DND-41 (cell line): ENCODE measurements around the gene USP32.

ENCODE experiments used
- ATAC-seq: fragments of 200-7000 bp; cut with Tn5 transposase; 3 replicates; pipeline ENCODE4 v1.9.1; 2021; ENCODE audit warnings: low read depth; ENCODE audit not compliant: insufficient read depth
- DNase-seq: peaks from one replicate; pipeline ENCODE4 v3.0.0-alpha.2; 2020
- H2AFZ ChIP-seq: 2 replicates; pipeline ENCODE4 v1.6.0; 2012; ENCODE audit warnings: low read depth, low read length
- H3K27ac ChIP-seq: 2 replicates; pipeline ENCODE4 v1.5.1; 2012; ENCODE audit warnings: low read length, inconsistent platforms
- H3K27me3 ChIP-seq: fragments of 200-600 bp; sonication (generic); 2 replicates; pipeline ENCODE4 v1.6.0; 2012; ENCODE audit warnings: low read length, mild to moderate bottlenecking, inconsistent platforms; ENCODE audit not compliant: insufficient read depth, poor library complexity
- H3K36me3 ChIP-seq: 2 replicates; pipeline ENCODE4 v1.5.1; 2012; ENCODE audit warnings: low read length, inconsistent platforms; ENCODE audit not compliant: insufficient read depth
- H3K4me1 ChIP-seq: 2 replicates; pipeline ENCODE4 v1.5.1; 2012; ENCODE audit warnings: mild to moderate bottlenecking, low read length; ENCODE audit not compliant: insufficient read depth
- H3K4me2 ChIP-seq: 2 replicates; pipeline ENCODE4 v1.6.0; 2012; ENCODE audit warnings: mild to moderate bottlenecking, moderate library complexity, low read length, inconsistent platforms; ENCODE audit not compliant: insufficient read depth
- H3K4me3 ChIP-seq, 2 experiments: fragments of 200-600 bp in 1 of 2; shearing (Covaris generic) in 1 of 2; 2 replicates each; pipeline ENCODE4 v1.5.1; 2012 to 2016; ENCODE audit warnings: inconsistent platforms in 2 of 2, low read length in 2 of 2, mild to moderate bottlenecking in 2 of 2, low read depth in 1 of 2, moderate library complexity in 1 of 2
- H3K79me2 ChIP-seq: 2 replicates; pipeline ENCODE4 v1.6.0; 2012; ENCODE audit warnings: low read length, inconsistent platforms; ENCODE audit not compliant: insufficient read depth
- H3K9ac ChIP-seq: 2 replicates; pipeline ENCODE4 v1.6.0; 2012; ENCODE audit warnings: low read depth, mild to moderate bottlenecking, inconsistent platforms, low read length, moderate library complexity
- H3K9me3 ChIP-seq: 2 replicates; pipeline ENCODE4 v1.5.1; 2012; ENCODE audit warnings: low read length, moderate library complexity, mild to moderate bottlenecking, inconsistent platforms; ENCODE audit not compliant: insufficient read depth, severe bottlenecking
- H4K20me1 ChIP-seq: 2 replicates; pipeline ENCODE4 v1.6.0; 2012; ENCODE audit warnings: low read length; ENCODE audit not compliant: insufficient read depth
- EZH2 ChIP-seq: IDR thresholded peaks from 3 replicates; pipeline ENCODE4 v1.6.1; 2012; ENCODE audit warnings: borderline replicate concordance, low read depth, mild to moderate bottlenecking, moderate library complexity, low read length, inconsistent platforms; ENCODE audit not compliant: severe bottlenecking
- TF ChIP-seq, protein P1 (sequence below): IDR thresholded peaks from 2 replicates; pipeline ENCODE4 v1.5.1; 2012; ENCODE audit warnings: borderline replicate concordance, low read length, moderate library complexity, mild to moderate bottlenecking; ENCODE audit not compliant: poor library complexity, severe bottlenecking; ENCODE audit errors: extremely low read depth

Gene USP32

DNA sequence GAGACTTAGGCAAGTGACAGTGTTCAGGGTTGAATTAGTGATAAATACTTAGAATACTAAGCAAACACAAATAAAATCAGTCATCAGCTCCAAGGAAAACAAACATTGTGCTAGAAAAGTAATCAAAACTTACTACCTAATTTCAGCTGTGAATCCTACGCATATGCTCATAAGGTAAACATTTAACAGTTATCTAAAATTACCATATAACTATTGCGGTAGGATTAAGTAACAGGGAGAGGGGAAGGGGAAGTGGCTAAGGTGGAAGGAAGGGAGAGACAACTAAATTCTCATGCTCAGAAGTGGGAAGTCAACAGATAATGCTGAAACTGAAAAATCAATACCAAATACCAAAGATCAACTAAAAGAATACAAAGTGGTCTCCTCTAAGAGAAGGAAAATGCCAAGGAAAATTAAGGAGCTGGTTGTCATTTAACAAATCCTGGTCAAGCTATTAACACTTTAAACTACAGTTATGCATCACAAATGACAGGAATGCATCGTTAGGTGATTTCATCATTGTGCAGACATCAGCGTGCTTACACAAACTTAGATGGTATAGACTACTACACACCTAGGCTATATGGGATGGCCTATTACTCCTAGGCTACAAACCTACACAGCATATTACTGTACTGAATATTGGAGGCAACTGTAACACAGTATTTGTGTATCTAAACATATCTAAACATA is 20.0 kb downstream of the USP32 start:
- no peaks in the 10 kb centered on the region for H3K27me3 ChIP-seq
- no peak overlapping the region for H3K9ac ChIP-seq
- H3K27ac ChIP-seq: no peak overlapping the region
- no peak for ATAC-seq
- no peak for DNase-seq
- H3K4me2 ChIP-seq: no peak overlapping the region
- no peak overlapping the region for H3K4me3 ChIP-seq
- no peak overlapping the region for H2AFZ ChIP-seq
- no peak for TF ChIP-seq EZH2
- TF ChIP-seq, protein P1, sequence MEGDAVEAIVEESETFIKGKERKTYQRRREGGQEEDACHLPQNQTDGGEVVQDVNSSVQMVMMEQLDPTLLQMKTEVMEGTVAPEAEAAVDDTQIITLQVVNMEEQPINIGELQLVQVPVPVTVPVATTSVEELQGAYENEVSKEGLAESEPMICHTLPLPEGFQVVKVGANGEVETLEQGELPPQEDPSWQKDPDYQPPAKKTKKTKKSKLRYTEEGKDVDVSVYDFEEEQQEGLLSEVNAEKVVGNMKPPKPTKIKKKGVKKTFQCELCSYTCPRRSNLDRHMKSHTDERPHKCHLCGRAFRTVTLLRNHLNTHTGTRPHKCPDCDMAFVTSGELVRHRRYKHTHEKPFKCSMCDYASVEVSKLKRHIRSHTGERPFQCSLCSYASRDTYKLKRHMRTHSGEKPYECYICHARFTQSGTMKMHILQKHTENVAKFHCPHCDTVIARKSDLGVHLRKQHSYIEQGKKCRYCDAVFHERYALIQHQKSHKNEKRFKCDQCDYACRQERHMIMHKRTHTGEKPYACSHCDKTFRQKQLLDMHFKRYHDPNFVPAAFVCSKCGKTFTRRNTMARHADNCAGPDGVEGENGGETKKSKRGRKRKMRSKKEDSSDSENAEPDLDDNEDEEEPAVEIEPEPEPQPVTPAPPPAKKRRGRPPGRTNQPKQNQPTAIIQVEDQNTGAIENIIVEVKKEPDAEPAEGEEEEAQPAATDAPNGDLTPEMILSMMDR: no peak
- H3K36me3 ChIP-seq: peaks cover 7% of the 10 kb centered on the region; the same call in 1 of the 2 replicates
- peaks cover 6% of the 10 kb centered on the region; the same call in 1 of the 2 replicates for H4K20me1 ChIP-seq
- peaks cover 69% of the 10 kb centered on the region for H3K79me2 ChIP-seq
- no peaks in the 10 kb centered on the region for H3K9me3 ChIP-seq
- no peaks in the 10 kb centered on the region for H3K4me1 ChIP-seq

DNA sequence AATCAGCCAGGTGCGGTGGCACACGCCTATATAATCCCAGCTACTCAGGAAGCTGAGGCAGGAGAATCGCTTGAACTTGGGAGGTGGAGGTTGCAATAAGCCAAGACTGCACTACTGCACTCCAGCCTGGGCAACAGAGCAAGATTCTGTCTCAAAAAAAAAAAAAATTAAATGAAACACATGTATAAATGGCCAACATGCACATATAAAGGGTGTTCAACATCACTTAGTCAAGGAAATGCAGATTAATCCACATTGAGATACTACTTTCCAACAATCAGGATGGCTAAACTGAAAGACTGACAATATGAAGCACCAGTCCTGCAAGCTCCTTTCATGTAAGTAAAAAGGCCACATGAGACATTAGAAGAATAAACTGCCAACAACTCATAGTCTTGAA is 20.5 kb downstream of the USP32 start:
- no peaks in the 10 kb centered on the region for H3K9me3 ChIP-seq
- no peak overlapping the region for H3K4me3 ChIP-seq
- H3K9ac ChIP-seq: no peak overlapping the region
- no peak overlapping the region for H3K27ac ChIP-seq
- no peak for TF ChIP-seq EZH2
- TF ChIP-seq, protein P1: no peak
- H3K4me2 ChIP-seq: no peak overlapping the region
- H2AFZ ChIP-seq: no peak overlapping the region
- H3K27me3 ChIP-seq: no peaks in the 10 kb centered on the region
- peaks cover 72% of the 10 kb centered on the region for H3K79me2 ChIP-seq
- ATAC-seq (no peak), DNase-seq (no peak)
- peaks cover 7% of the 10 kb centered on the region; the same call in 1 of the 2 replicates for H4K20me1 ChIP-seq
- peaks cover 7% of the 10 kb centered on the region; the same call in 1 of the 2 replicates for H3K36me3 ChIP-seq
- H3K4me1 ChIP-seq: no peaks in the 10 kb centered on the region

DNA sequence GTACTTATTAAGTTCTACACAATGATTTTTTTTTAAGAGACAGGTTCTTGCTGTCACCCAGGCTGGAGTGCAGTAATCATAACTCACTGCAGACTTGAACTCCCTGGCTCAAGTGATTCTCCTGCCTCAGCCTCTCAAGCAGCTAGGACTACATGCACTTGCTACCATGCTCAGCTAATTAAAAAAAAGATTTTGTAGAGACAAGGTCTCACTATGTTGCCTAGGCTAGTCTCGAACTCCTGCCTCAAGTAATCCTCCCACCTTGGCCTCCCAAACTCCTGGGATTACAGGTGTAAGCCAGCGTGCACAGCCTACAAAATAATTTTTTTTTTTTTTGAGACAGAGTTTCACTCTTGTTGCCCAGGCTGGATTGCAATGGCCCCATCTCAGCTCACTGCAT is 22.2 kb downstream of the USP32 start:
- Histone ChIP-seq H3K9me3 (no peaks in the 10 kb centered on the region), H3K4me2 (no peak overlapping the region), H3K36me3 (peaks cover 7% of the 10 kb centered on the region; the same call in 1 of the 2 replicates), H4K20me1 (peaks cover 7% of the 10 kb centered on the region; the same call in 1 of the 2 replicates), H3K4me3 (no peak overlapping the region), H3K27me3 (no peaks in the 10 kb centered on the region), H3K4me1 (no peaks in the 10 kb centered on the region), H3K79me2 (peaks cover 85% of the 10 kb centered on the region), H3K9ac (no peak overlapping the region), H2AFZ (no peak overlapping the region), H3K27ac (no peak overlapping the region)
- DNase-seq (no peak), ATAC-seq (no peak)
- TF ChIP-seq EZH2: no peak
- TF ChIP-seq, protein P1: no peak
